BE2C (cell line): ENCODE measurements around the gene HNRNPDL. TPM values are rescaled to one million over a fixed set of nuclear protein-coding genes. Genes with fewer than 3 reads are reported as not detected.
"Not testable (repeated sequence)": the region's sequence is repeated elsewhere in the genome, so short reads cannot be mapped to it uniquely, and the experiment has no call there.

Experiments used
- DNase-seq: peaks from one replicate; pipeline ENCODE4 v3.0.0-alpha.2; 2020
- H3K27me3 ChIP-seq: fragments of 250-450 bp; sonication (Bioruptor Pico); 2 replicates; pipeline ENCODE4 v1.5.1; 2020; ENCODE audit warnings: mild to moderate bottlenecking
- H3K36me3 ChIP-seq: fragments of 250-450 bp; sonication (Bioruptor Pico); 2 replicates; pipeline ENCODE4 v1.5.1; 2020; ENCODE audit warnings: mild to moderate bottlenecking
- H3K4me1 ChIP-seq: fragments of 250-450 bp; sonication (Bioruptor Pico); 2 replicates; pipeline ENCODE4 v1.5.1; 2020
- H3K4me3 ChIP-seq: 2 replicates; pipeline ENCODE4 v1.5.1; 2011; ENCODE audit warnings: low read depth, low read length
- H3K9me3 ChIP-seq: fragments of 250-450 bp; sonication (Bioruptor Pico); 2 replicates; pipeline ENCODE4 v1.5.1; 2020
- polyA plus RNA-seq: library from polyadenylated mRNA; unstranded; fragments of >200 nt; gene quantifications from one replicate; pipeline ENCODE4 v1.2.1, GENCODE V29; 2012; ENCODE audit warnings: low read depth, missing spikeins; ENCODE audit not compliant: insufficient read length, insufficient read depth
- TF ChIP-seq, protein P1 (sequence below): IDR thresholded peaks from 2 replicates; pipeline ENCODE4 v1.5.1; 2012; ENCODE audit warnings: mild to moderate bottlenecking, low read depth, low read length

HNRNPDL gene
- 221 TPM for polyA plus RNA-seq

DNA sequence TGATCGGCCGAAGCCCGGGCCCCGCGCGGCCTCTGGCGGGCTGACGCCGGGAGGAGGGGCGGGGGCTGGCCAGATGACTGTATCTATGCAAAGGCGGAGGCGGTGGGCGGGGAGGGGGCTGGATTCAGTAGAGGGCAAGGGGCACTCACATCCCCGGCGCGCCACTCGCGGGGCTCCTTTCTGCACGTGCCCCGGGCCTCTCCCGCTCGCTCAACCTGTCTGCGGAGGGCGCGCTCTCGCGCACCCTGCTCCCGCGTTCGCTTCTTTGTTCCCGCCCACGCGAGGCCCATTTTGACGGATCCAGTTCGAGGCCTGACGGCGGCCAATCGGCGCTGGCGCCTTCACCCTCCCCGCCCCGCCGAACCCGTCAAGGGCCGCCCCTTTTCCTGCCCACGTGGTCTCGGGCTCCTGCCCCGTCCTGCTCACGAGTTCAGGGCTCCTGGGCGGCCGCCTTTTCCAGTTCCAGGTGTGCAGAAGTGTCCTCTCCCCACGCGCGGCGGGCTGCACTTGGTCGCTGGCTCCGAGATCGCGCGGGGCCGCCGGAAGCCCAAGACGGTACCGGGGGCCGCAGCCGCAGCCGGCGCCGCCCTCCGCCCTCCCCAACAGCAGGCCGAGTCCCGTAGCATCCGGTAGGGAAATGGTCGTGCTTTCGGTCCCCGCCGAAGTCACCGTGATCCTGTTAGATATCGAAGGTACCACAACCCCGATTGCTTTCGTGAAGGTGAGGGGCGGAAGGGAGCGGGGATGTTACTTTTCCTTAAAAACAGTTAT lies at the start of gene HNRNPDL, which contains the start of gene ENOPH1:
Gene HNRNPDL (minus strand): TSS at position 270 of the 771 bp plus-strand sequence. CDS start 772 bp downstream, outside the sequence.
Gene ENOPH1 (plus strand): TSS at position 398 of the 771 bp plus-strand sequence. CDS start 240 bp downstream, at position 638.
- DNase-seq, result peak; percentile 99
- Histone ChIP-seq H3K4me3 (peak within 1 kb of the TSS; percentile 99), H3K36me3 (peaks cover 53% of the 10 kb centered on the region), H3K9me3 (no peaks in the 10 kb centered on the region), H3K4me1 (no peaks in the 10 kb centered on the region; the same call in 1 of the 2 replicates), H3K27me3 (no peaks in the 10 kb centered on the region)
- TF ChIP-seq, protein P1, sequence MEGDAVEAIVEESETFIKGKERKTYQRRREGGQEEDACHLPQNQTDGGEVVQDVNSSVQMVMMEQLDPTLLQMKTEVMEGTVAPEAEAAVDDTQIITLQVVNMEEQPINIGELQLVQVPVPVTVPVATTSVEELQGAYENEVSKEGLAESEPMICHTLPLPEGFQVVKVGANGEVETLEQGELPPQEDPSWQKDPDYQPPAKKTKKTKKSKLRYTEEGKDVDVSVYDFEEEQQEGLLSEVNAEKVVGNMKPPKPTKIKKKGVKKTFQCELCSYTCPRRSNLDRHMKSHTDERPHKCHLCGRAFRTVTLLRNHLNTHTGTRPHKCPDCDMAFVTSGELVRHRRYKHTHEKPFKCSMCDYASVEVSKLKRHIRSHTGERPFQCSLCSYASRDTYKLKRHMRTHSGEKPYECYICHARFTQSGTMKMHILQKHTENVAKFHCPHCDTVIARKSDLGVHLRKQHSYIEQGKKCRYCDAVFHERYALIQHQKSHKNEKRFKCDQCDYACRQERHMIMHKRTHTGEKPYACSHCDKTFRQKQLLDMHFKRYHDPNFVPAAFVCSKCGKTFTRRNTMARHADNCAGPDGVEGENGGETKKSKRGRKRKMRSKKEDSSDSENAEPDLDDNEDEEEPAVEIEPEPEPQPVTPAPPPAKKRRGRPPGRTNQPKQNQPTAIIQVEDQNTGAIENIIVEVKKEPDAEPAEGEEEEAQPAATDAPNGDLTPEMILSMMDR, result no peak

DNA sequence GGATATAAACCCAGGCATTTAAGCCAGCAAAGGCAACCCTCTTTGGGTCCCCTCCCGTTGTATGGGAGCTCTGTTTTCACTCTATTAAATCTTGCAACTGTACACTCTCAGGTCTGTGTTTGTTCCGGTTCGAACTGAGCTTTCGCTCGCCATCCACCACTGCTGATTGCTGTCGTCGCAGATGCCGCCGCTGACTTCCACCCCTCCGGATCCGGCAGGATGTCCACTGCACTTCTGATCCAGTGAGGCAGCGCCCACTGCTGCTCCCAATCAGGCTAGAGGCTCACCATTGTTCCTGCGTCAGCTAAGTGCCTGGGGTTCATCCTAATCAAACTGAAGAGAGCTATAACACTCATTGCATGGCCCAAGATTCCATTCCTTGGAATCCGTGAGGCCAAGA lies 49.3 kb upstream of the HNRNPDL start:
- H3K9me3 ChIP-seq, result no peaks in the 10 kb centered on the region
- H3K27me3 ChIP-seq, result no peaks in the 10 kb centered on the region
- H3K36me3 ChIP-seq, result no peaks in the 10 kb centered on the region; the same call in 1 of the 2 replicates
- TF ChIP-seq, protein P1, result no peak
- H3K4me1 ChIP-seq, result no peaks in the 10 kb centered on the region
- H3K4me3 ChIP-seq, result no peak overlapping the region
- DNase-seq, result no peak

- H3K36me3 ChIP-seq, H3K27me3 ChIP-seq, H3K4me1 ChIP-seq, DNase-seq, H3K4me3 ChIP-seq, H3K9me3 ChIP-seq: not testable (repeated sequence)
Measured at GRCh38 chr4:82477469-82477868, 47.2 kb upstream of the HNRNPDL start.

DNA sequence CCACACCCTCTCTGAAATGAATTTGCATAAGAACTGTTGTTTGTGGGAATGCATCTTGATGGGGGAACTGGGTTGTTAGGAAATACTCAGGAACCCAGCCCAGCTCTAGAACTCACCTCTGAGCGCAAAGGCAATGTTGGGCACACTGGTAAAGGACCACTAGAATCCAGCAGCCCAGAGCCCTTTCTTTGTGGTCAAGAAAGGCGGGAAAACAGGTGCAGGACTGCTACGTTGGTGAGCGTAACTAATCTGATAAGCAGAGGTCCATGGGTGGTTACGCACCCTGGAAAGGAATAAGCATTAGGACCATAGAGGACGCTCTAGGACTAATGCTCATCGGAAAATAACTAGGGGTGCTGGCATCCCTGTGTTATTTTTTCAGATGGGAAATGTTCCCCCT lies 45.7 kb upstream of the HNRNPDL start:
- H3K4me1 ChIP-seq, H3K27me3 ChIP-seq, DNase-seq, H3K4me3 ChIP-seq, H3K9me3 ChIP-seq, H3K36me3 ChIP-seq: not testable (repeated sequence)

DNA sequence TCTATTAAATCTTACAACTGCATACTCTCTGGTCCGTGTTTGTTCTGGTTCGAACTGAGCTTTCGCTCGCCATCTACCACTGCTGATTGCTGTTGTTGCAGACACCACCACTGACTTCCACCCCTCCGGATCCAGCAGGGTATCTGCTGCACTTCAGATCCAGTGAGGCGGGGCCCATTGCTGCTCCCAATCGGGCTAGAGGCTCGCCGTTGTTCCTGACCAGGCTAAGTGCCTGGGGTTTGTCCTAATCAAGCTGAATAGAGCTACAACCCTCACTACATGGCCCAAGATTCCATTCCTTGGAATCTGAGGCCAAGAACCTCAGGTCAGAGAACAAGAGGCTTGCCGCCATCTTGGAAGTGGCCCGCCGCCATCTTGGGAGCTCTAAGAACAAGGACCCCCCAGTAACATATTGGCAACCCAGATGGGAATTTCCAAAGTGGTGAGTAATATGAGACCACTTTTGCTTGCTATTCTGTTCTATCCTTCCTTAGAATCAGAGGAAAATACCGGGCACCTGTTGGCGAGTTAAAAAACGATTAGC lies 43.4 kb upstream of the HNRNPDL start:
- Histone ChIP-seq H3K4me1 (no peaks in the 10 kb centered on the region), H3K4me3 (no peak overlapping the region), H3K9me3 (no peaks in the 10 kb centered on the region), H3K36me3 (peaks cover 4% of the 10 kb centered on the region; the same call in 1 of the 2 replicates), H3K27me3 (no peaks in the 10 kb centered on the region)
- TF ChIP-seq, protein P1, result no peak
- DNase-seq, result no peak

DNA sequence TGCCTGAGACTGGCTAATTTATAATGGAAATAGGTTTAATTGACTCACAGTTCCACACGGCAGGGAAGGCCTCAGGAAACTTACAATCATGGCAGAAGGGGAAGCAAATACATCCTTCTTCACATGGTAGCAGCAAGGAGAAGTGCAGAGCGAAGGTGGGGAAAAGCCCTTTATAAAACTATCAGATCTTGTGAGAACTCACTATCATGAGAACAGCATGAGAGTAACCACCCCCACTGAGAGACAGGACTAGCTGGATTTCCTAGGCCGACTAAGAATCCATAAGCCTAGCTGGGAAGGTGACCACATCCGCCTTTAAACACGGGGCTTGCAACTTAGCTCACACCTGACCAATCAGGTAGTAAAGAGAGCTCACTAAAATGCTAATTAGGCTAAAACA lies 42.8 kb upstream of the HNRNPDL start:
- DNase-seq, H3K4me3 ChIP-seq, H3K4me1 ChIP-seq, H3K36me3 ChIP-seq, H3K27me3 ChIP-seq, H3K9me3 ChIP-seq: not testable (repeated sequence)

DNA sequence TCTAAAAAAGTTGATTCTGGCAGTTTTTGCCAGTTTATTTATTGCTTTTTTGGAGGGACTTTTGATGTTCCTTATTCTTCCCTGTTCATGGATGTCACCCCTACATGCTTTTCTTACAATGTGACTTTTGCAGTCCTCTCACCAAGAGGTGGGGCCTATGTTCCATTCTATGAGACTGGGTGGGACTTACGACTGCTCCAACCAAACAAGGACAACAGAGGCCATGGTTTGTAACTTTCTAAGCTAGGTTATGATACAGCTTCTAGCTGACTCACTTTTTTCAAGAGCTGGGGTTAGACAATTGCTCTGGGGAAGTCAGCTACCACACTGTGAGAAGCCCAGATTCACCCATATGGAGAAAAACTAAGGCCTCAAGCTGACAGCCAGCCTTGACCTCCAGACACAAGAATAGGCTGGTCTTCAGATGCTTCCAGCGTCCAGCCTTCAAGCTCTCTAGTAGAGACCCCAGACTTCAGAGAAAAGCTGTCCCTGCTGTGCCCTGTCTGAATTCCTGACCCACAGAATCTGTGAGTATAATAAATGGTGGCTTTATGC lies 39.6 kb upstream of the HNRNPDL start:
- DNase-seq, result no peak
- no peaks in the 10 kb centered on the region for H3K9me3 ChIP-seq
- peaks cover 6% of the 10 kb centered on the region for H3K4me1 ChIP-seq
- H3K36me3 ChIP-seq, result peaks cover 14% of the 10 kb centered on the region
- no peak overlapping the region for H3K4me3 ChIP-seq
- TF ChIP-seq, protein P1, result no peak
- no peaks in the 10 kb centered on the region for H3K27me3 ChIP-seq
